Upper lobe of right lung (tissue), 1 donor: ENCODE data around the gene GNPTG. TPM values are rescaled to one million over a fixed set of nuclear protein-coding genes. Genes with fewer than 3 reads are reported as not detected.

Experiments
- ATAC-seq: fragments of 200-7000 bp; cut with Tn5 transposase; one replicate; pipeline ENCODE4 v1.9.1; 2020; ENCODE audit warnings: mild to moderate bottlenecking, moderate library complexity
- DNase-seq: peaks from one replicate; pipeline ENCODE4 v3.0.0-alpha.2; 2020
- H3K27ac ChIP-seq: fragments of 200-600 bp; one replicate; pipeline ENCODE4 v1.8.0; 2022
- H3K27me3 ChIP-seq: fragments of 200-600 bp; one replicate; pipeline ENCODE4 v1.8.0; 2022; ENCODE audit warnings: mild to moderate bottlenecking
- H3K36me3 ChIP-seq: fragments of 200-600 bp; one replicate; pipeline ENCODE4 v1.8.0; 2022
- H3K4me1 ChIP-seq: fragments of 200-600 bp; one replicate; pipeline ENCODE4 v1.8.0; 2022
- H3K4me3 ChIP-seq: fragments of 200-600 bp; one replicate; pipeline ENCODE4 v1.8.0; 2022; ENCODE audit warnings: mild to moderate bottlenecking
- H3K9me3 ChIP-seq: fragments of 200-600 bp; one replicate; pipeline ENCODE4 v1.8.0; 2022
- intact Hi-C: fragments of 100-400 bp; cut with DNase I; formaldehyde crosslinking; loops from one replicate; pipeline ENCODE4 v1.11.0; 2022
- total RNA-seq: library from RNA; stranded (reverse); fragmentation: NEBNext Ultra II Directional; extraction: Animal tissue kit (Norgen Biotek cat#: 25700); gene quantifications from one replicate; pipeline ENCODE4 v1.2.1, GENCODE V29; 2021
- TF ChIP-seq, protein P1 (sequence below): fragments of 200-600 bp; IDR thresholded peaks from one replicate; pipeline ENCODE4 v1.8.0; 2022; ENCODE audit warnings: antibody characterized with exemption
- donor health status: DM: no; HTN: yes; CAD: no; lungs with severe emphysema.

Gene GNPTG
- total RNA-seq, 1 donor from 2014 or later = 82.9 TPM

DNA sequence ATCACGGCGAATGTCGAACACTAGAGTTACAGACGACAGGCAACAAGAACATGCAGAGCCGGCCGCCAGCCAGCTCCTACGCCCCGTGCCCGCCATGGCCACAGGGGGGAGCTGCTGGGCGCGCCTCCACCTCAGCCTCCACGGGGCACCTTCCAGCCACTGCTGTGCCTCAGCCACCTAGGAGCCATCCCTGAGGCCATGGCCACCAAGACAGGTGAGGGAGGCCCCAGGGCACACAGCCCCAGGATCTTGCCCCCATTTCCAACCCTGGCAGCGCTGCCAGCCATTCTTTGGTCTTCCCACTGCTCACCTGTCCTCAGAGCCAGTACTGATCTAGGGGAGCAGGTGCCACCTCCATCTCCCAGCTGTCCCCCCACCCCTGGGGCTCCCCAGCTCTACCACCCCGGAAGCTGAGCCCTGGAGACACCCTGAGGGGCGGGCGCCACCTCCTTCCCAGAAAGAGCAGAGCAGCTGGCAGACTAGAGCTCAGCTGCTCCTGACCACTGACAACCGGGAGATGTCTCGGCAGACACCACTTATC, 11.8 kb downstream of the GNPTG start:
- DNase-seq (peak; percentile 77), ATAC-seq (peak; percentile 89)
- TF ChIP-seq, protein P1, sequence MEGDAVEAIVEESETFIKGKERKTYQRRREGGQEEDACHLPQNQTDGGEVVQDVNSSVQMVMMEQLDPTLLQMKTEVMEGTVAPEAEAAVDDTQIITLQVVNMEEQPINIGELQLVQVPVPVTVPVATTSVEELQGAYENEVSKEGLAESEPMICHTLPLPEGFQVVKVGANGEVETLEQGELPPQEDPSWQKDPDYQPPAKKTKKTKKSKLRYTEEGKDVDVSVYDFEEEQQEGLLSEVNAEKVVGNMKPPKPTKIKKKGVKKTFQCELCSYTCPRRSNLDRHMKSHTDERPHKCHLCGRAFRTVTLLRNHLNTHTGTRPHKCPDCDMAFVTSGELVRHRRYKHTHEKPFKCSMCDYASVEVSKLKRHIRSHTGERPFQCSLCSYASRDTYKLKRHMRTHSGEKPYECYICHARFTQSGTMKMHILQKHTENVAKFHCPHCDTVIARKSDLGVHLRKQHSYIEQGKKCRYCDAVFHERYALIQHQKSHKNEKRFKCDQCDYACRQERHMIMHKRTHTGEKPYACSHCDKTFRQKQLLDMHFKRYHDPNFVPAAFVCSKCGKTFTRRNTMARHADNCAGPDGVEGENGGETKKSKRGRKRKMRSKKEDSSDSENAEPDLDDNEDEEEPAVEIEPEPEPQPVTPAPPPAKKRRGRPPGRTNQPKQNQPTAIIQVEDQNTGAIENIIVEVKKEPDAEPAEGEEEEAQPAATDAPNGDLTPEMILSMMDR = peak; percentile 67
- intact Hi-C loops = no loop called here
- no peak overlapping the region for H3K27ac ChIP-seq
- no peak overlapping the region for H3K4me3 ChIP-seq
- H3K27me3 ChIP-seq = no peaks in the 10 kb centered on the region
- H3K4me1 ChIP-seq = no peaks in the 10 kb centered on the region
- H3K36me3 ChIP-seq = peaks cover 69% of the 10 kb centered on the region
- H3K9me3 ChIP-seq = no peaks in the 10 kb centered on the region

DNA sequence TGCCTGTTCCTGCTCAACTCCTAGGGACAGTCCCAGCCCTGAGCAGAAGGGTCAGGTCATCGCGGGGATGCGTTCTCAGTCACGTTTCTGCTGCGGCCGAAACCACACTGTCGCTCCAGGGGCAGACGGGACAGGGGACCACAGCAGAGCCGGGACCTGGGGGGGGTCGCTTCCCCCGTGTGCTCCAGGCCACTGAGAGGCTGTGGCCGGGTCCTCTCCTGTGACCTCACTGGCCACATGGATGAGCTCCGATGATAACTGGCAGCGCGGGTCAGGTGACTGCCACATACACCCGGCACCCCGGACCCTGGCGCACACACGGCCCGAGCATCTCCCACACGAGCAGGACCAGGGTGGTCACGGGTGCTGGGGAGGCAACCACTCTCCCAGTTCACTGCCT, 12.8 kb downstream of the GNPTG start:
- DNase-seq (no peak), ATAC-seq (no peak)
- no peaks in the 10 kb centered on the region for H3K27me3 ChIP-seq
- H3K4me3 ChIP-seq = no peak overlapping the region
- peaks cover 68% of the 10 kb centered on the region for H3K36me3 ChIP-seq
- H3K27ac ChIP-seq = no peak overlapping the region
- H3K4me1 ChIP-seq = no peaks in the 10 kb centered on the region
- TF ChIP-seq, protein P1 = no peak
- no peaks in the 10 kb centered on the region for H3K9me3 ChIP-seq
- intact Hi-C loops = no loop called here

DNA sequence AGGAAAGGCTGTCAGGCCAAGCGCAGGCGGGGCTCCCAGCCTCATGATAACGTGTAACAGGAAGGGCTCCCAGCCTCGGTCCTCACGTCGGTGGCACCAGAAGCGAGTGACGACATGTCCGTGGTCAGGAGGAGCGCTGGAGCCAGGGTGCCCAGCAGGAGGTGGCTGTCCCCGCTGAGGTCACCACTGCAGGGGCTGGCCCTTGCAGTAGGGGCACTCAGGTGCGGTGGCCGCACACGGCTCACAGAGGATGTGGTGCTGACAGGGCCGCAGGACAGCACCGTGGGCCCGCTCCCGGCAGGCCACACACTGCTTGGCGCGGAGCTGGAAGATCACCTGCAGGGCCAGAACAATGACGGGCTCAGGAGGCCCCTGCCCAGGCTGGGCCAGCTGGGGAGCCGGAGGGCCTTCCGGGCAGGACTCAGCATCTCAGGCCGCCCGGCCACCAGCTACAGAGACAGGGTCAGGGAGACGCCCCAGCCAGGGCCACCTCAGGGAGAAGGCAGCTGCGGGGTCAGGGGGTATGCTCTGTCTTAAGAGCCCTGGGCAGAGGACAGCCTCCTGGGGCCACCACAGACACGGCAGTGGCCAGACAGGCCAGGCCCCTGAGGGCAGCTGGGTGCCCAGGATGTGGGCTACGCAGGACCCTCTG, 14.5 kb downstream of the GNPTG start:
- no peak overlapping the region for H3K4me3 ChIP-seq
- H3K36me3 ChIP-seq = peaks cover 63% of the 10 kb centered on the region
- no peak for DNase-seq
- H3K4me1 ChIP-seq = no peaks in the 10 kb centered on the region
- intact Hi-C loops = no loop called here
- no peaks in the 10 kb centered on the region for H3K27me3 ChIP-seq
- TF ChIP-seq, protein P1 = no peak
- H3K9me3 ChIP-seq = no peaks in the 10 kb centered on the region
- H3K27ac ChIP-seq = no peak overlapping the region
- peak; percentile 5 for ATAC-seq

DNA sequence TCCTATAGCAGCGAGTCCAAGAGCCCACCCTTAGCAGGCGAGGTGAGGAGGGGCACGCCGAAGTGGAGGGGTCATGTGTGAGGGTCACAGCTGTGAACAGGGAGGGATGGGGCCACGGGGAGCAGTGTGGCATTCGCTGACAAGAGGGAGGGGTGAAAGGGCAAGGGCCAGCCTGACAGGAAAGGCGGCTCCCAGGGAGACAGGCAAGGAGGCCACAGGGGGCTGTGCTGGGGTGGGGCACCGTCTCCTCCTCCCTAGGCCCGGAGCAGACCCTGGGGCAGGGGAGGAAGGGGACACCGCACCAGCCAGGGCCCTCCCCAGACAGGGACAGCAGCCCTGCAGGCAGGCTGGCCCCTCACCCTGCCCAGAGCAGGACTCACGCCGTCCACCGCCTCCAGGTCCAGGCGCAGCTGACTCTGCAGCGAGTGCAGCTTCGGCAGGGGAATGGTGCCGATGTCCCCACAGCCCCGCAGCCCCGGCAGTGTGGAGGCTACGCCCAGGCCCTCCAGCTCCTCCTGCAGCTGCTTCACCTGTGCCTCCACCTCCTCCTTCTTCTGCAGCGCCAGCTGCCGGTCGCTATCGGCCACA, 15.1 kb downstream of the GNPTG start:
- ATAC-seq (no peak), DNase-seq (no peak)
- Histone ChIP-seq H3K4me1 (no peaks in the 10 kb centered on the region), H3K9me3 (no peaks in the 10 kb centered on the region), H3K27ac (no peak overlapping the region), H3K36me3 (peaks cover 59% of the 10 kb centered on the region), H3K4me3 (no peak overlapping the region), H3K27me3 (no peaks in the 10 kb centered on the region)
- TF ChIP-seq, protein P1 = no peak
- intact Hi-C loops = no loop called here

DNA sequence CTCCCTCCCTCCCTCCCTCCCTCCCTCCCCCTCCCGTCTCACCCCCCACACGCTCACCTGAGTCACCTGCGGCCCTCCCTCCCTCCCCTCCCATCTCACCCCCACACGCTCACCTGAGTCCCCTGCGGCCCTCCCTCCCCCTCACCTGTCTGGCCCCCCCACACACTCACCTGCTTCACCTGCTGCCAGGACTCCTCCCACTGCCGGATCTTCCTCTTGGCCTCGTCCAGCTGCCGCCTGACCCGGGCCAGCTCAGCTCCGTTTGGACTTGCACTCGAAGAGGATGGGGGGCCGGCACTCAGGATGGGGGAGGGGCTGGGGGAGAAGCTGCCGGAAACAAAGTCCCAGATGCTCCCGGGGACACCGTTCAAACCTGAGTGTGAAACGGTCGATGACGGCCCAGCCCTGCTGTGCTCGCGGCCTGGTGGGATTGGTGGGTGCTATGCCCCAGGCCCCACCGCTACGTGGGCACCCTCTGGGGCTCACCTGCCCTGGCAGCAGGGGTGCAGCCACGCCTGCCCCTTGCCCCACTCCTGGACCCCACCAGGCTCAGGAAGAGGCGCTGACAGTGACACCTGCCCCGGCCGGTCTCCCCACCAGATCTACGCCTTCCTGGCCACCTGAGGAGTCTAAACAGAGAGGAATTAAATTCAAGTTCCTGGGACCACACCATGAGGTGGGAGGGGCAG, 15.9 kb downstream of the GNPTG start:
- peaks cover 51% of the 10 kb centered on the region for H3K36me3 ChIP-seq
- ATAC-seq = no peak

More for the DNA sequence above, 15.9 kb downstream of the GNPTG start:
- Histone ChIP-seq H3K9me3 (no peaks in the 10 kb centered on the region), H3K4me1 (no peaks in the 10 kb centered on the region), H3K27me3 (no peaks in the 10 kb centered on the region), H3K27ac (no peak overlapping the region), H3K4me3 (no peak overlapping the region)
- no peak for DNase-seq
- intact Hi-C loops = no loop called here
- TF ChIP-seq, protein P1 = no peak
